Gastrocnemius medialis (tissue), 4 donors: ENCODE data around the gene CBX2.

ENCODE experiments used
- CTCF ChIP-seq, 5 experiments: fragments of 450-650 bp in 3 of 5; fragments of 200-600 bp in 2 of 5; sonication (generic) in 2 of 5; IDR thresholded peaks in 4 of 5; conservative IDR thresholded peaks in 1 of 5; 1 replicate in 4 of 5; 2 replicates in 1 of 5; pipeline ENCODE4 v1.5.1; 2016 to 2019; ENCODE audit warnings: antibody characterized with exemption in 5 of 5, mild to moderate bottlenecking in 3 of 5, moderate library complexity in 3 of 5
- POLR2A ChIP-seq, 2 donors: fragments of 450-650 bp; IDR thresholded peaks; one replicate each; pipeline ENCODE4 v1.6.1; 2017; ENCODE audit warnings: antibody characterized with exemption in 2 of 2, mild to moderate bottlenecking in 2 of 2, moderate library complexity in 2 of 2

DNA sequence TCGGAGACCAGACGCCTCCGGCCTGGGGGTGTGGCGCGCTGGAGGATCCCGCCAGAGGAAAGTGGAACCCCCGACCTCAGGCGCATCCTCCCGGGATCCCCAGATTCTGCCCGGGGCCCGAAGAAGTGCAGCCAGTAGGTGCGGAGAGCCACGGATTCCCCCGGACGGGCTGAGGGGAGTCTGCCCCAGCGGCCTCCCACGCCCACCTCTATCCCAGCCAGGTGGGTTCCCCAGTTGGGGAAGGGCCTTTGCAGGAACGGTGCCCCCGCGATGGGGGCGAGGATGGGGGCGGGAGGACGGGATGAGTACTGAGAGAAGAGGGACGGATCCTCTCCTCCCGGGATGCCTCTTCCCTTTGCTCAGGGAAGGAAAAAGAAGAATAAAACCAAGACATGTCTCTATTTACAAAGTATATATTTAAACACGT lies 13.8 kb downstream of the CBX2 start:
- no peak for TF ChIP-seq CTCF (IDR thresholded peaks at IDR 0.05 in 4 of 5, conservative IDR thresholded peaks at IDR 0.05 in 1 of 5)
- no peak for TF ChIP-seq POLR2A (IDR thresholded peaks at IDR 0.05)
